NCI-H226 (cell line): ENCODE results near the gene TSFM.

Source experiments
- DNase-seq: peaks from one replicate; pipeline ENCODE4 v3.0.0-alpha.2; 2015

Gene TSFM

GRCh38 chr12:57837864-57838562, 55.4 kb downstream of the TSFM start:
- peak; percentile 81 for DNase-seq

GRCh38 chr12:57838594-57839302, 56.2 kb downstream of the TSFM start:
- DNase-seq: no peak

- DNase-seq: no peak
These were observed 57.4 kb downstream of the TSFM start for GRCh38 chr12:57839996-57840395.

- peak; percentile 77 for DNase-seq
These were observed 58.1 kb downstream of the TSFM start for GRCh38 chr12:57840726-57841125.

- DNase-seq: no peak
These were observed 58.9 kb downstream of the TSFM start for GRCh38 chr12:57841445-57841844.

GRCh38 chr12:57842342-57843294, 60.0 kb downstream of the TSFM start:
- no peak for DNase-seq

GRCh38 chr12:57844709-57845477, 62.3 kb downstream of the TSFM start:
- peak; percentile 90 for DNase-seq

- peak; percentile 53 for DNase-seq
These were observed 63.1 kb downstream of the TSFM start for GRCh38 chr12:57845478-57846284.

- peak; percentile 63 for DNase-seq
These were observed 63.6 kb downstream of the TSFM start for GRCh38 chr12:57846285-57846576.

- DNase-seq: peak; percentile 96
These were observed 64.2 kb downstream of the TSFM start, which contains the start of gene CTDSP2 for GRCh38 chr12:57846577-57847319. Gene CTDSP2 (minus strand): TSS chr12:57846729. CDS start chr12:57846435, 294 bp downstream.
